ENCODE measurements around the gene SH3BGRL2.

- TF ChIP-seq, protein P1, sequence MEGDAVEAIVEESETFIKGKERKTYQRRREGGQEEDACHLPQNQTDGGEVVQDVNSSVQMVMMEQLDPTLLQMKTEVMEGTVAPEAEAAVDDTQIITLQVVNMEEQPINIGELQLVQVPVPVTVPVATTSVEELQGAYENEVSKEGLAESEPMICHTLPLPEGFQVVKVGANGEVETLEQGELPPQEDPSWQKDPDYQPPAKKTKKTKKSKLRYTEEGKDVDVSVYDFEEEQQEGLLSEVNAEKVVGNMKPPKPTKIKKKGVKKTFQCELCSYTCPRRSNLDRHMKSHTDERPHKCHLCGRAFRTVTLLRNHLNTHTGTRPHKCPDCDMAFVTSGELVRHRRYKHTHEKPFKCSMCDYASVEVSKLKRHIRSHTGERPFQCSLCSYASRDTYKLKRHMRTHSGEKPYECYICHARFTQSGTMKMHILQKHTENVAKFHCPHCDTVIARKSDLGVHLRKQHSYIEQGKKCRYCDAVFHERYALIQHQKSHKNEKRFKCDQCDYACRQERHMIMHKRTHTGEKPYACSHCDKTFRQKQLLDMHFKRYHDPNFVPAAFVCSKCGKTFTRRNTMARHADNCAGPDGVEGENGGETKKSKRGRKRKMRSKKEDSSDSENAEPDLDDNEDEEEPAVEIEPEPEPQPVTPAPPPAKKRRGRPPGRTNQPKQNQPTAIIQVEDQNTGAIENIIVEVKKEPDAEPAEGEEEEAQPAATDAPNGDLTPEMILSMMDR (IDR thresholded peaks at IDR 0.05): no peak
- TF ChIP-seq POLR2A (IDR thresholded peaks at IDR 0.05): no peak
Measured at GRCh38 chr6:79599725-79600259, 31.3 kb upstream of the SH3BGRL2 start.
